HepG2 (cell line): ENCODE measurements around the gene SERPIND1. TPM values are rescaled to one million over a fixed set of nuclear protein-coding genes. Genes with fewer than 3 reads are reported as not detected.

Experiments used
- AGO2 ChIP-seq: fragments of 200-400 bp; formaldehyde crosslinking; optimal IDR thresholded peaks from 2 replicates; pipeline ENCODE3; 2017; ENCODE audit warnings: mild to moderate bottlenecking, low read depth, low read length, moderate library complexity
- ATM ChIP-seq: fragments of 450-650 bp; IDR thresholded peaks from 2 replicates; pipeline ENCODE4 v1.7.1; 2017; ENCODE audit warnings: mild to moderate bottlenecking, borderline replicate concordance
- CEBPB ChIP-seq: IDR thresholded peaks from 2 replicates; pipeline ENCODE4 v1.6.1; 2011; ENCODE audit warnings: low read depth, low read length, improper control_type of control experiment, borderline replicate concordance
- CENPX ChIP-seq: sonication (generic); formaldehyde crosslinking; IDR thresholded peaks from 2 replicates; pipeline ENCODE4 v1.9.0; 2021; ENCODE audit warnings: mild to moderate bottlenecking, missing genetic modification reagents, moderate library complexity
- EZH2 ChIP-seq: conservative IDR thresholded peaks from 2 replicates; pipeline ENCODE4 v1.6.1; 2012; ENCODE audit warnings: mild to moderate bottlenecking, low read depth, low read length, moderate library complexity
- HMG20B ChIP-seq: conservative IDR thresholded peaks from 2 replicates; pipeline ENCODE4 v1.6.1; 2016; ENCODE audit warnings: missing genetic modification reagents, missing compliant biosample characterization
- HNF4A ChIP-seq: sonication (generic); formaldehyde crosslinking; IDR thresholded peaks from 2 replicates; pipeline ENCODE4 v1.4.0; 2020; ENCODE audit warnings: missing genetic modification reagents
- MATR3 ChIP-seq: sonication (generic); formaldehyde crosslinking; IDR thresholded peaks from 2 replicates; pipeline ENCODE4 v1.4.0; 2020; ENCODE audit warnings: missing genetic modification reagents
- MEIS1 ChIP-seq: sonication (generic); formaldehyde crosslinking; IDR thresholded peaks from 2 replicates; pipeline ENCODE4 v1.9.0; 2021; ENCODE audit warnings: mild to moderate bottlenecking, missing genetic modification reagents, moderate library complexity, borderline replicate concordance
- NFE2L2 ChIP-seq: fragments of 150-350 bp; IDR thresholded peaks from 2 replicates; pipeline ENCODE4 v1.6.1; 2014; ENCODE audit warnings: low read length
- RAD21 ChIP-seq: fragments of 450-650 bp; formaldehyde crosslinking; IDR thresholded peaks from 2 replicates; pipeline ENCODE4 v1.5.0; 2020; ENCODE audit warnings: mild to moderate bottlenecking
- RAD51 ChIP-seq: fragments of 450-650 bp; IDR thresholded peaks from 2 replicates; pipeline ENCODE4 v1.6.1; 2016; ENCODE audit warnings: borderline replicate concordance
- SOX6 ChIP-seq, 2 experiments: fragments of 450-650 bp in 1 of 2; sonication (generic) in 1 of 2; formaldehyde crosslinking in 1 of 2; IDR thresholded peaks; 2 replicates each; pipeline versions ENCODE4 v1.4.0 to v1.6.1; 2017 to 2020; ENCODE audit warnings: antibody characterized with exemption in 1 of 2, mild to moderate bottlenecking in 1 of 2, missing genetic modification reagents in 1 of 2
- SRF ChIP-seq: IDR thresholded peaks from 2 replicates; pipeline ENCODE4 v1.6.1; 2011; ENCODE audit warnings: mild to moderate bottlenecking, low read depth, low read length, moderate library complexity
- USF2 ChIP-seq, 2 experiments: sonication (generic) in 1 of 2; formaldehyde crosslinking in 1 of 2; IDR thresholded peaks; 2 replicates each; pipeline versions ENCODE4 v1.5.1 to v1.6.1; 2011 to 2020; ENCODE audit warnings: borderline replicate concordance in 1 of 2, low read depth in 1 of 2, low read length in 1 of 2, mild to moderate bottlenecking in 1 of 2, missing genetic modification reagents in 1 of 2, moderate library complexity in 1 of 2
- ZKSCAN5 ChIP-seq: sonication (generic); formaldehyde crosslinking; IDR thresholded peaks from 2 replicates; pipeline ENCODE4 v1.5.1; 2020; ENCODE audit warnings: mild to moderate bottlenecking, missing genetic modification reagents
- ZNF333 ChIP-seq: sonication (generic); formaldehyde crosslinking; IDR thresholded peaks from 2 replicates; pipeline ENCODE4 v1.4.0; 2020; ENCODE audit warnings: mild to moderate bottlenecking, missing genetic modification reagents, borderline replicate concordance
- ZNF337 ChIP-seq: sonication (generic); formaldehyde crosslinking; IDR thresholded peaks from 2 replicates; pipeline ENCODE4 v1.5.1; 2020; ENCODE audit warnings: missing genetic modification reagents, low read depth, mild to moderate bottlenecking, borderline replicate concordance
- ZNF34 ChIP-seq: sonication (generic); formaldehyde crosslinking; IDR thresholded peaks from 2 replicates; pipeline ENCODE4 v1.4.0; 2020; ENCODE audit warnings: mild to moderate bottlenecking, missing genetic modification reagents, borderline replicate concordance
- ZNF484 ChIP-seq: sonication (generic); formaldehyde crosslinking; IDR thresholded peaks from 2 replicates; pipeline ENCODE4 v1.5.1; 2020; ENCODE audit warnings: mild to moderate bottlenecking, low read depth, missing genetic modification reagents, borderline replicate concordance
- ZNF577 ChIP-seq: sonication (generic); formaldehyde crosslinking; IDR thresholded peaks from 2 replicates; pipeline ENCODE4 v1.4.0; 2020; ENCODE audit warnings: mild to moderate bottlenecking, low read depth, missing genetic modification reagents, borderline replicate concordance
- ZNF644 ChIP-seq: IDR thresholded peaks from 2 replicates; pipeline ENCODE4 v1.6.1; 2016; ENCODE audit warnings: low read depth
- ZNF777 ChIP-seq: sonication (generic); formaldehyde crosslinking; IDR thresholded peaks from 2 replicates; pipeline ENCODE4 v1.4.0; 2020; ENCODE audit warnings: missing genetic modification reagents
- ZNF850 ChIP-seq: sonication (generic); formaldehyde crosslinking; conservative IDR thresholded peaks from 2 replicates; pipeline ENCODE4 v1.9.0; 2021; ENCODE audit warnings: mild to moderate bottlenecking, missing genetic modification reagents
- polyA plus RNA-seq, 8 experiments: library from polyadenylated mRNA; depleted of rRNA in 3 of 8; stranded (reverse) in 7 of 8; unstranded in 1 of 8; fragments of >200 nt; fragmentation: Illumina TruSeq in 4 of 8; extraction: Trizol in 4 of 8; gene quantifications; 2 replicates each; pipeline versions ENCODE4 v1.2.1 to v1.2.3, GENCODE V29; 2011 to 2016; ENCODE audit warnings: low read depth in 4 of 8, missing spikeins in 1 of 8, mixed read lengths in 1 of 8; ENCODE audit not compliant: insufficient read depth in 1 of 8
- total RNA-seq, 5 experiments: library from RNA; depleted of rRNA; stranded (reverse); fragments of >200 nt; fragmentation: Illumina TruSeq; extraction: Trizol; gene quantifications; 2 replicates each; pipeline ENCODE4 v1.2.3, GENCODE V29; 2016; ENCODE audit warnings: low read depth in 1 of 5
- TF ChIP-seq, protein P1 (sequence below): sonication (generic); formaldehyde crosslinking; IDR thresholded peaks from 2 replicates; pipeline ENCODE4 v1.4.0; 2020; ENCODE audit warnings: missing genetic modification reagents, borderline replicate concordance
- TF ChIP-seq, protein P2 (sequence below): sonication (generic); formaldehyde crosslinking; IDR thresholded peaks from 2 replicates; pipeline ENCODE4 v1.4.0; 2020; ENCODE audit warnings: missing genetic modification reagents; ENCODE audit errors: not compliant biosample characterization

SERPIND1 gene
- total and polyA plus RNA-seq, 2 of the 13 experiments (the other 11 are each of a cell fraction or from before 2014, with no cell fraction given), result 111 to 350 TPM

DNA sequence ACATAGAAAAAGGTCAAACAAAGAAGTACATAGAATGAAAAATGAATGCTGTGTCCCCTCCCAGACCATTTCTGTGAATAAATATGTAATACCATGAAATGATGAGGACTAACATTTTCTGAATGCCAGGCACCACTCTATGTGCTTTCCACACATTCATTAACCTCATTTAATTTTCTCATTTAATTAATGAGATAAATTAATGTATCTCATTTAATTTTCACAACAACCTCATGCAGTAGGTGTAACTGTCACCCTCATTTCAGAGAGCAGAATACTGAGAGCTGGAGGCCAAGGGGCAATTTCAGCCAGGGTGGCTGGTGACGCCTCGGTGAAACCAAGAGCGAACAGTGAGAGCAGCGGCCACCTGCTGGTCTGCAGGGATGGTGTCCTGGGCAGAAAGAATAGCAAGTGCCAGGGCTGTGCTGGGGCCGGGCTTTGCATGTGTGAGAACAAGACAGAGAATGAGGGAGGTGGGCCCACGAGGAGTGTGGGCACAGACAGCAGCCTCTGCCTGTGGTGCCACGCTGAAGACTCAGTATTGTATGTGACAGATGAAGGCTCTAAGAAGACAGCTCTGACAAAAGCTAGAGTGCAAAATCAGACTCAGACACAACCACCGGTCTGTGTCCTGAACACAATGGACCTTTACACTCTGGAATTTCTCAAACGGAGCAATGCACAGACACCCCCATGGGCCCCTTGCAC is 1.8 kb upstream of the SERPIND1 start (continued):
- TF ChIP-seq USF2 (IDR thresholded peaks at IDR 0.05; ENCODE audit: low read depth, low read length) (no peak), USF2 (CRISPR knock-in tag; IDR thresholded peaks at IDR 0.05; ENCODE audit: borderline replicate concordance) (no peak), AGO2 (no peak), ZNF644 (CRISPR knock-in tag) (no peak), ZNF577 (CRISPR knock-in tag) (no peak), CENPX (no peak), NFE2L2 (no peak), MATR3 (CRISPR knock-in tag) (no peak), ZKSCAN5 (CRISPR knock-in tag) (no peak), RAD51 (no peak), SOX6 (IDR thresholded peaks at IDR 0.05) (no peak), SOX6 (CRISPR knock-in tag; IDR thresholded peaks at IDR 0.05) (no peak; the same call in none of the 2 replicates), CEBPB (no peak), ZNF484 (CRISPR knock-in tag) (no peak), ZNF34 (CRISPR knock-in tag) (no peak), HMG20B (CRISPR knock-in tag) (no peak), SRF (no peak), MEIS1 (CRISPR knock-in tag) (peak; percentile 27; the same call in 1 of the 2 replicates), ATM (no peak), HNF4A (peak; percentile 22; the same call in 1 of the 2 replicates), EZH2 (no peak), ZNF777 (CRISPR knock-in tag) (no peak), RAD21 (CRISPR knock-in tag) (peak; percentile 75), ZNF337 (CRISPR knock-in tag) (no peak; the same call in 1 of the 2 replicates), ZNF333 (CRISPR knock-in tag) (no peak), ZNF850 (no peak)
- TF ChIP-seq, protein P1, sequence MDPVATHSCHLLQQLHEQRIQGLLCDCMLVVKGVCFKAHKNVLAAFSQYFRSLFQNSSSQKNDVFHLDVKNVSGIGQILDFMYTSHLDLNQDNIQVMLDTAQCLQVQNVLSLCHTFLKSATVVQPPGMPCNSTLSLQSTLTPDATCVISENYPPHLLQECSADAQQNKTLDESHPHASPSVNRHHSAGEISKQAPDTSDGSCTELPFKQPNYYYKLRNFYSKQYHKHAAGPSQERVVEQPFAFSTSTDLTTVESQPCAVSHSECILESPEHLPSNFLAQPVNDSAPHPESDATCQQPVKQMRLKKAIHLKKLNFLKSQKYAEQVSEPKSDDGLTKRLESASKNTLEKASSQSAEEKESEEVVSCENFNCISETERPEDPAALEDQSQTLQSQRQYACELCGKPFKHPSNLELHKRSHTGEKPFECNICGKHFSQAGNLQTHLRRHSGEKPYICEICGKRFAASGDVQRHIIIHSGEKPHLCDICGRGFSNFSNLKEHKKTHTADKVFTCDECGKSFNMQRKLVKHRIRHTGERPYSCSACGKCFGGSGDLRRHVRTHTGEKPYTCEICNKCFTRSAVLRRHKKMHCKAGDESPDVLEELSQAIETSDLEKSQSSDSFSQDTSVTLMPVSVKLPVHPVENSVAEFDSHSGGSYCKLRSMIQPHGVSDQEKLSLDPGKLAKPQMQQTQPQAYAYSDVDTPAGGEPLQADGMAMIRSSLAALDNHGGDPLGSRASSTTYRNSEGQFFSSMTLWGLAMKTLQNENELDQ (CRISPR knock-in tag), result no peak
- TF ChIP-seq, protein P2, sequence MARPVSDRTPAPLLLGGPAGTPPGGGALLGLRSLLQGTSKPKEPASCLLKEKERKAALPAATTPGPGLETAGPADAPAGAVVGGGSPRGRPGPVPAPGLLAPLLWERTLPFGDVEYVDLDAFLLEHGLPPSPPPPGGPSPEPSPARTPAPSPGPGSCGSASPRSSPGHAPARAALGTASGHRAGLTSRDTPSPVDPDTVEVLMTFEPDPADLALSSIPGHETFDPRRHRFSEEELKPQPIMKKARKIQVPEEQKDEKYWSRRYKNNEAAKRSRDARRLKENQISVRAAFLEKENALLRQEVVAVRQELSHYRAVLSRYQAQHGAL, result no peak
